ENCODE measurements around the gene CCR2. TPM values are rescaled to one million over a fixed set of nuclear protein-coding genes. Genes with fewer than 3 reads are reported as not detected.
"Not testable (repeated sequence)": the region's sequence is repeated elsewhere in the genome, so short reads cannot be mapped to it uniquely, and the experiment has no call there.

CCR2 gene
- total RNA-seq, 4 donors from 2014 or later: 1.7 to 4.8 (median 2.9) TPM

DNA sequence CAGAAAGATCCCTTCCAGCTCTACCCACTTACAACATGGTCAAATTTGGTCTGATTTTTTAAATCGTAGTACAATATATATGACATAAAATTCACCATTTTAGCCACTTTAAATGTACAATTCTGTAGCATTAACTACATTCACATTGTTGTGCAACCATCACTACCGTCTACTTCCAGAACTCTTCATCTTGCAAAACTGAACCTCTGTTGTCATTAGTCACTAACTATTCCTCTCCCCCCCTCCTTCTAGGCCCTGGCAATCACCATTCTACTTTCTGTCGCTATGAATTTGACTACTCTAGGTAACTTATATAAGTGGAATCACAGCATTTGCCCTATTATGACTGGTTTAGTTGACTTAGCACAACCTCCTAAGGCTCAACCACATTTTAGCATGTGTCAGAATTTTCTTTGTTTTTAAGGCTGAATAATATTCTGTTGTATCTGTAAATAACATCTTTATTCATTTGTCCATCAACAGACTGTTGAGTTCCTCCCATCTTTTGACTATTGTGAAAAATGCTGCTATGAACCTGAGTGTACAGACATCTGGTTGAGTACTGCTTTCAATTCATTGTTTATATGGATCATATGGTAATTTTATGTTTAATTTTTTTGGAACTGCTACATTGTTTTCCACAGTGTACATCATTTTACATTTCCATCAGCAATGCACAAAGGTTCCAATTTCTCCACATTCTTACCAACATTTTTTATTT, 35.5 kb upstream of the CCR2 start:
- no peaks in the 10 kb centered on the region for H3K27me3 ChIP-seq
- H3K27ac ChIP-seq: no peak overlapping the region
- DNase-seq (ENCODE audit: low spot score in 2 of 2): no peak
- H3K4me3 ChIP-seq: no peak overlapping the region
- H3K36me3 ChIP-seq: no peaks in the 10 kb centered on the region
- 80 to 84% methylated on average over 3 of the region's 3 CpGs for WGBS, 2 donors
- TF ChIP-seq, protein P1, sequence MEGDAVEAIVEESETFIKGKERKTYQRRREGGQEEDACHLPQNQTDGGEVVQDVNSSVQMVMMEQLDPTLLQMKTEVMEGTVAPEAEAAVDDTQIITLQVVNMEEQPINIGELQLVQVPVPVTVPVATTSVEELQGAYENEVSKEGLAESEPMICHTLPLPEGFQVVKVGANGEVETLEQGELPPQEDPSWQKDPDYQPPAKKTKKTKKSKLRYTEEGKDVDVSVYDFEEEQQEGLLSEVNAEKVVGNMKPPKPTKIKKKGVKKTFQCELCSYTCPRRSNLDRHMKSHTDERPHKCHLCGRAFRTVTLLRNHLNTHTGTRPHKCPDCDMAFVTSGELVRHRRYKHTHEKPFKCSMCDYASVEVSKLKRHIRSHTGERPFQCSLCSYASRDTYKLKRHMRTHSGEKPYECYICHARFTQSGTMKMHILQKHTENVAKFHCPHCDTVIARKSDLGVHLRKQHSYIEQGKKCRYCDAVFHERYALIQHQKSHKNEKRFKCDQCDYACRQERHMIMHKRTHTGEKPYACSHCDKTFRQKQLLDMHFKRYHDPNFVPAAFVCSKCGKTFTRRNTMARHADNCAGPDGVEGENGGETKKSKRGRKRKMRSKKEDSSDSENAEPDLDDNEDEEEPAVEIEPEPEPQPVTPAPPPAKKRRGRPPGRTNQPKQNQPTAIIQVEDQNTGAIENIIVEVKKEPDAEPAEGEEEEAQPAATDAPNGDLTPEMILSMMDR (IDR thresholded peaks at IDR 0.05): no peak
- no peak for TF ChIP-seq EP300 (IDR thresholded peaks at IDR 0.05)
- TF ChIP-seq POLR2A (IDR thresholded peaks at IDR 0.05): no peak
- H3K9me3 ChIP-seq: no peaks in the 10 kb centered on the region
- H3K4me1 ChIP-seq: no peaks in the 10 kb centered on the region

- no peak overlapping the region for H3K27ac ChIP-seq
- no peak overlapping the region for H3K4me3 ChIP-seq
- no peaks in the 10 kb centered on the region for H3K4me1 ChIP-seq
- TF ChIP-seq, protein P1 (IDR thresholded peaks at IDR 0.05): no peak
- H3K27me3 ChIP-seq: no peaks in the 10 kb centered on the region
- WGBS, 2 donors: 82 to 86% methylated on average over 1 of the region's 1 CpG
- no peaks in the 10 kb centered on the region for H3K36me3 ChIP-seq
- H3K9me3 ChIP-seq: peaks cover 0 to 1% (median 0%) of the 10 kb centered on the region in 4 donors
- no peak for DNase-seq (ENCODE audit: low spot score in 2 of 2)
These were observed 32.3 kb upstream of the CCR2 start for GRCh38 chr3:46321461-46322104.

DNA sequence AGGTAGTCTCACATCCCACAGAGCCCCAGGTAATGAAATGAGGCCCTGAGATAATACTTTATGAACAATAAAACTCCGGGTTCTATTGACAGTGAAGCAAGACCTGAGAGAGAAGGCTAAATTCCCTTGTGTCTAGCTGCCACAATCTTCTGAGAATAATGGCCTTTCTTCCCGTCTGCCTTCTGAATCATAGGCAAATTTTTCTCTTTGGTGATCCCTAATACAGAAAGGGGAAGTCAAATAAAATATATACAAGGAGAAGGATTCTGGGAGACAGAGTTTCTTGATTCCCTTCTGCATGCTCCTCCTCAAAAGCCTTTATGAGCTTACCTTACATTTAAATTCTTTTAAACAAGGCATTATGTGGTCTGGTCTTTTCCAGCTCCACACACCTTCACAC, 29.9 kb upstream of the CCR2 start:
- Histone ChIP-seq H3K4me3 (no peak overlapping the region), H3K27ac (no peak overlapping the region), H3K9me3 (peaks cover 0 to 9% (median 0%) of the 10 kb centered on the region in 4 donors), H3K36me3 (no peaks in the 10 kb centered on the region), H3K27me3 (no peaks in the 10 kb centered on the region), H3K4me1 (no peaks in the 10 kb centered on the region)
- no peak for TF ChIP-seq POLR2A (IDR thresholded peaks at IDR 0.05)
- no peak for TF ChIP-seq EP300 (IDR thresholded peaks at IDR 0.05)
- TF ChIP-seq, protein P1 (IDR thresholded peaks at IDR 0.05): no peak
- no peak for DNase-seq (ENCODE audit: low spot score in 2 of 2)
- WGBS, 2 donors: 65 to 66% methylated on average over 2 of the region's 2 CpGs

- DNase-seq (ENCODE audit: low spot score in 2 of 2): no peak
- 72 to 92% methylated on average over 1 of the region's 1 CpG for WGBS, 2 donors
- H3K27me3 ChIP-seq: no peaks in the 10 kb centered on the region
- H3K9me3 ChIP-seq: peaks cover 0 to 9% (median 0%) of the 10 kb centered on the region in 4 donors
- H3K4me3 ChIP-seq: no peak overlapping the region
- no peaks in the 10 kb centered on the region for H3K4me1 ChIP-seq
- TF ChIP-seq, protein P1 (IDR thresholded peaks at IDR 0.05): no peak
- no peak for TF ChIP-seq POLR2A (IDR thresholded peaks at IDR 0.05)
- TF ChIP-seq EP300 (IDR thresholded peaks at IDR 0.05): no peak
- H3K27ac ChIP-seq: no peak overlapping the region
- H3K36me3 ChIP-seq: no peaks in the 10 kb centered on the region
These were observed 28.1 kb upstream of the CCR2 start for GRCh38 chr3:46325645-46326300.

GRCh38 chr3:46330676-46331075, 23.2 kb upstream of the CCR2 start:
- not testable (repeated sequence) for H3K36me3 ChIP-seq; H3K9me3 ChIP-seq; H3K4me3 ChIP-seq; H3K4me1 ChIP-seq; H3K27ac ChIP-seq; DNase-seq (ENCODE audit: low spot score in 2 of 2); H3K27me3 ChIP-seq
- WGBS, 2 donors: 81 to 91% methylated on average over 3 of the region's 3 CpGs
